Measurements from ENCODE around the gene MYLK. TPM values are rescaled to one million over a fixed set of nuclear protein-coding genes. Genes with fewer than 3 reads are reported as not detected.
A peak's percentile ranks its signal among the peaks of the same experiment; 100 is the strongest.

MYLK gene
- total and polyA plus RNA-seq, 9 of the 15 experiments (the other 6 are each of a cell fraction or from before 2014, with no cell fraction given): 0.11 to 0.53 (median 0.18) TPM; not detected in 2

GRCh38 chr3:123610331-123610730 lies 273.8 kb downstream of the MYLK start:
- H3K9ac ChIP-seq (ENCODE audit: insufficient read depth in 1 of 2, low read depth in 2 of 2, low read length in 2 of 2): no peak overlapping the region
- no peaks in the 10 kb centered on the region for H3K9me1 ChIP-seq (ENCODE audit: control insufficient read depth, insufficient read depth, low read length)
- ChIA-PET CTCF (ENCODE audit: low intra/inter-chr PET ratio) (no interaction called here), POLR2A (no interaction called here)
- no peaks in the 10 kb centered on the region for H3K79me2 ChIP-seq (ENCODE audit: control insufficient read depth, insufficient read depth, low read length)
- no TSS peak for BruUV-seq (replicated peaks)
- 73% methylated on average over 3 of the region's 3 CpGs for WGBS (ENCODE audit: insufficient coverage, low coverage, missing lambda C conversion rate)
- H3K9me3 ChIP-seq (replicated peaks; ENCODE audit: control insufficient read depth, insufficient read depth, low read depth, low read length): no peaks in the 10 kb centered on the region
- TF ChIP-seq USF2 (CRISPR knock-in tag; IDR thresholded peaks at IDR 0.05) (0 out of 2 replicates have a peak, but pooled peaks have one; percentile 13), ZBTB1 (CRISPR knock-in tag; IDR thresholded peaks at IDR 0.05; ENCODE audit: borderline replicate concordance, low read depth) (no peak)
- in situ Hi-C loops (cut with MboI) (no loop called here), intact Hi-C loops (cut with micrococcal nuclease) (no loop called here)
- no peaks in the 10 kb centered on the region for H3K27me3 ChIP-seq (ENCODE audit: control insufficient read depth in 2 of 2, insufficient read depth in 2 of 2, low read length in 2 of 2)
- FAIRE-seq (no peak), DNase-seq (ENCODE audit: extremely low read depth in 1 of 4, low spot score in 3 of 4) (no peak), ATAC-seq (no peak)
- peaks cover 0 to 5% of the 10 kb centered on the region in 2 experiments; a peak in 2 of 5 replicates for H3K4me1 ChIP-seq (replicated peaks in 1 of 2; ENCODE audit: control insufficient read depth in 2 of 2, insufficient read depth in 2 of 2, low read length in 2 of 2)
- no peak overlapping the region for H3K4me3 ChIP-seq
- H2AFZ ChIP-seq (ENCODE audit: low read depth, low read length): no peak overlapping the region
- H4K20me1 ChIP-seq (replicated peaks; ENCODE audit: control insufficient read depth, insufficient read depth, low read length): no peaks in the 10 kb centered on the region
- peaks cover 3% of the 10 kb centered on the region; the same call in 1 of the 3 replicates for H3K36me3 ChIP-seq (ENCODE audit: control insufficient read depth, insufficient read depth, low read length)
- H3K27ac ChIP-seq (ENCODE audit: extremely low read depth, low read depth, low read length): no peak overlapping the region
- no peak overlapping the region for H3K4me2 ChIP-seq (ENCODE audit: insufficient read depth, low read length)

- no peak overlapping the region for H2AFZ ChIP-seq (ENCODE audit: low read depth, low read length)
- intact Hi-C loops (cut with micrococcal nuclease) (no loop called here), in situ Hi-C loops (cut with MboI) (no loop called here)
- no peak for TF ChIP-seq CHAMP1 (IDR thresholded peaks at IDR 0.05)
- H3K9me3 ChIP-seq (replicated peaks; ENCODE audit: control insufficient read depth, insufficient read depth, low read depth, low read length): no peaks in the 10 kb centered on the region
- peaks cover 0 to 5% of the 10 kb centered on the region in 2 experiments; a peak in 2 of 5 replicates for H3K4me1 ChIP-seq (replicated peaks in 1 of 2; ENCODE audit: control insufficient read depth in 2 of 2, insufficient read depth in 2 of 2, low read length in 2 of 2)
- WGBS (ENCODE audit: insufficient coverage, low coverage, missing lambda C conversion rate): 67% methylated on average over 5 of the region's 5 CpGs
- peaks cover 3% of the 10 kb centered on the region; the same call in 1 of the 3 replicates for H3K36me3 ChIP-seq (ENCODE audit: control insufficient read depth, insufficient read depth, low read length)
- no peak overlapping the region for H3K4me3 ChIP-seq
- no peaks in the 10 kb centered on the region for H3K27me3 ChIP-seq (ENCODE audit: control insufficient read depth in 2 of 2, insufficient read depth in 2 of 2, low read length in 2 of 2)
- BruUV-seq (replicated peaks): no TSS peak
- no peak for FAIRE-seq
- no peak for DNase-seq (ENCODE audit: extremely low read depth in 1 of 4, low spot score in 3 of 4)
- H3K9me1 ChIP-seq (ENCODE audit: control insufficient read depth, insufficient read depth, low read length): no peaks in the 10 kb centered on the region
- no peak overlapping the region for H3K27ac ChIP-seq (ENCODE audit: extremely low read depth, low read depth, low read length)
- ChIA-PET CTCF (ENCODE audit: low intra/inter-chr PET ratio) (no interaction called here), POLR2A (no interaction called here)
- H3K79me2 ChIP-seq (ENCODE audit: control insufficient read depth, insufficient read depth, low read length): no peaks in the 10 kb centered on the region
- H4K20me1 ChIP-seq (replicated peaks; ENCODE audit: control insufficient read depth, insufficient read depth, low read length): no peaks in the 10 kb centered on the region
- no peak for ATAC-seq
- H3K4me2 ChIP-seq (ENCODE audit: insufficient read depth, low read length): no peak overlapping the region
- H3K9ac ChIP-seq (ENCODE audit: insufficient read depth in 1 of 2, low read depth in 2 of 2, low read length in 2 of 2): no peak overlapping the region
Observed at GRCh38 chr3:123609063-123609462, 275.1 kb downstream of the MYLK start.

Data from K562 (cell line).